Ureter (tissue), 1 donor: Measurements from ENCODE around the gene C18orf32. TPM values are rescaled to one million over a fixed set of nuclear protein-coding genes. Genes with fewer than 3 reads are reported as not detected.

Source experiments
- total RNA-seq: library from RNA; stranded (reverse); gene quantifications from one replicate; pipeline ENCODE4 v1.2.4, GENCODE V29; 2023
- donor health status: DM: yes; HTN: yes; CAD: no.

Gene C18orf32
- total RNA-seq, 1 donor from 2014 or later: 37.9 TPM

Other genes with a start within 250 kb of the C18orf32 start
- 100 TPM for gene DYM, start 26.6 kb downstream of the C18orf32 start, total RNA-seq
- gene RPL17, start 5.2 kb upstream of the C18orf32 start, total RNA-seq: 1,759 TPM
- gene LIPG, start 74.8 kb upstream of the C18orf32 start, total RNA-seq: 6.2 TPM